Measurements from ENCODE around the gene C1orf35. TPM values are rescaled to one million over a fixed set of nuclear protein-coding genes. Genes with fewer than 3 reads are reported as not detected.

Gene C1orf35
- polyA plus RNA-seq, 3 donors = 6.9 to 34.2 (median 10.6) TPM

GRCh38 chr1:228136901-228137300 is 33.8 kb upstream of the C1orf35 start:
- no peaks in the 10 kb centered on the region for H3K9me3 Mint-ChIP-seq
- Histone ChIP-seq H3K4me2 (replicated peaks; ENCODE audit: extremely low read depth, low read length, poor library complexity, severe bottlenecking) (no peak overlapping the region), H2AFZ (ENCODE audit: insufficient read depth, low read depth, low read length, poor library complexity, severe bottlenecking) (no peak overlapping the region), H3K9ac (ENCODE audit: insufficient read depth, low read length, poor library complexity, severe bottlenecking) (no peak overlapping the region), H3K27me3 (ENCODE audit: control insufficient read depth in 2 of 2, insufficient read depth in 2 of 2, low read length in 2 of 2) (no peaks in the 10 kb centered on the region), H3K27ac (ENCODE audit: low read depth in 1 of 2, low read length in 2 of 2) (no peak overlapping the region), H3K4me3 (replicated peaks in 1 of 3; ENCODE audit: low read depth in 2 of 3, low read length in 3 of 3) (no peak overlapping the region), H3K9me3 (replicated peaks in 1 of 2; ENCODE audit: control insufficient read depth in 1 of 2, insufficient read depth in 1 of 2, low read length in 2 of 2) (no peaks in the 10 kb centered on the region), H3K4me1 (ENCODE audit: control insufficient read depth in 1 of 2, insufficient read depth in 2 of 2, low read length in 2 of 2) (peaks cover 28 to 38% of the 10 kb centered on the region in 2 donors), H3K79me2 (ENCODE audit: insufficient read depth, low read length) (peaks cover 18% of the 10 kb centered on the region), H4K20me1 (ENCODE audit: insufficient read depth, low read length) (peaks cover 16% of the 10 kb centered on the region), H3K36me3 (replicated peaks in 1 of 2; ENCODE audit: control insufficient read depth in 1 of 2, insufficient read depth in 2 of 2, low read length in 2 of 2) (peaks cover 0 to under 1% of the 10 kb centered on the region in 2 donors)
- H3K4me3 Mint-ChIP-seq = no peak overlapping the region
- peaks cover 33% of the 10 kb centered on the region for H3K4me1 Mint-ChIP-seq
- no CpG with 5 or more reads among the region's 1 CpG for WGBS (ENCODE audit: insufficient coverage)
- no peak for TF ChIP-seq CTCF (IDR thresholded peaks at IDR 0.05)
- H3K27ac Mint-ChIP-seq = no peak overlapping the region
- peaks cover 0 to 1% of the 10 kb centered on the region in 2 donors for H3K36me3 Mint-ChIP-seq
- intact Hi-C loops (cut with micrococcal nuclease) = loop anchor here (10.0 kb wide), 4 partner anchors 78 to 348 kb away; partner anchors contain the start of genes TRIM11 (in 2 of the 2) and RNF187 (in 1 of the 2)
- no peak for DNase-seq
- peaks cover 1 to 7% (median 7%) of the 10 kb centered on the region in 3 donors for H3K27me3 Mint-ChIP-seq (ENCODE audit: low read depth in 3 of 3)

- Mint-ChIP-seq H3K4me3 (no peak overlapping the region), H3K4me1 (peaks cover 30% of the 10 kb centered on the region), H3K9me3 (no peaks in the 10 kb centered on the region), H3K27ac (no peak overlapping the region), H3K36me3 (no peaks in the 10 kb centered on the region), H3K27me3 (ENCODE audit: low read depth in 3 of 3) (peaks cover 5 to 10% (median 10%) of the 10 kb centered on the region in 3 donors)
- H3K36me3 ChIP-seq (replicated peaks in 1 of 2; ENCODE audit: control insufficient read depth in 1 of 2, insufficient read depth in 2 of 2, low read length in 2 of 2) = no peaks in the 10 kb centered on the region
- DNase-seq = no peak
- H3K4me3 ChIP-seq (replicated peaks in 1 of 3; ENCODE audit: low read depth in 2 of 3, low read length in 3 of 3) = no peak overlapping the region
- H2AFZ ChIP-seq (ENCODE audit: insufficient read depth, low read depth, low read length, poor library complexity, severe bottlenecking) = no peak overlapping the region
- no peaks in the 10 kb centered on the region for H3K9me3 ChIP-seq (replicated peaks in 1 of 2; ENCODE audit: control insufficient read depth in 1 of 2, insufficient read depth in 1 of 2, low read length in 2 of 2)
- H3K9ac ChIP-seq (ENCODE audit: insufficient read depth, low read length, poor library complexity, severe bottlenecking) = no peak overlapping the region
- intact Hi-C loops (cut with micrococcal nuclease) = loop anchor here (5.0 to 10.0 kb wide), 5 partner anchors 33 to 350 kb away; partner anchors contain the start of genes TRIM11 (in 2 of the 2), IBA57 (in 1 of the 2) and RNF187 (in 1 of the 2)
- no peaks in the 10 kb centered on the region for H4K20me1 ChIP-seq (ENCODE audit: insufficient read depth, low read length)
- H3K27ac ChIP-seq (ENCODE audit: low read depth in 1 of 2, low read length in 2 of 2) = no peak overlapping the region
- TF ChIP-seq CTCF (IDR thresholded peaks at IDR 0.05) = no peak
- H3K79me2 ChIP-seq (ENCODE audit: insufficient read depth, low read length) = no peaks in the 10 kb centered on the region
- H3K4me1 ChIP-seq (ENCODE audit: control insufficient read depth in 1 of 2, insufficient read depth in 2 of 2, low read length in 2 of 2) = peaks cover 20 to 29% of the 10 kb centered on the region in 2 donors
- H3K27me3 ChIP-seq (ENCODE audit: control insufficient read depth in 2 of 2, insufficient read depth in 2 of 2, low read length in 2 of 2) = no peaks in the 10 kb centered on the region
- no peak overlapping the region for H3K4me2 ChIP-seq (replicated peaks; ENCODE audit: extremely low read depth, low read length, poor library complexity, severe bottlenecking)
- WGBS (ENCODE audit: insufficient coverage) = 94% methylated on average over 10 of the region's 12 CpGs
These were observed 31.5 kb upstream of the C1orf35 start for GRCh38 chr1:228134591-228134990.

Data from CD14-positive monocyte (primary cell).